ENCODE data around the gene C1QTNF8. TPM values are rescaled to one million over a fixed set of nuclear protein-coding genes. Genes with fewer than 3 reads are reported as not detected.

Gene C1QTNF8
- total RNA-seq, 1 experiment from 2014 or later: not detected

GRCh38 chr16:1045310-1045992 is 50.6 kb downstream of the C1QTNF8 start:
- DNase-seq (ENCODE audit: low read depth): no peak

- DNase-seq (ENCODE audit: low read depth): no peak
Observed at GRCh38 chr16:1044460-1045309, 51.4 kb downstream of the C1QTNF8 start.

- no peak for DNase-seq (ENCODE audit: low read depth)
Observed at GRCh38 chr16:1043881-1044451, 52.1 kb downstream of the C1QTNF8 start.

GRCh38 chr16:1042866-1043265 is 53.2 kb downstream of the C1QTNF8 start:
- no peak for DNase-seq (ENCODE audit: low read depth)

GRCh38 chr16:1042049-1042744 is 53.8 kb downstream of the C1QTNF8 start:
- DNase-seq (ENCODE audit: low read depth): no peak

- DNase-seq (ENCODE audit: low read depth): no peak
Observed at GRCh38 chr16:1040346-1040745, 55.7 kb downstream of the C1QTNF8 start.

- no peak for DNase-seq (ENCODE audit: low read depth)
Observed at GRCh38 chr16:1039762-1040161, 56.3 kb downstream of the C1QTNF8 start.

GRCh38 chr16:1038932-1039331 is 57.1 kb downstream of the C1QTNF8 start:
- no peak for DNase-seq (ENCODE audit: low read depth)

Other genes starting within 250 kb of the C1QTNF8 start
- gene LMF1, start 125.3 kb downstream of the C1QTNF8 start, total RNA-seq (2014; rRNA removed; shearing (Covaris generic)): 16.0 and 20.4 TPM in 2 replicates
- 0.10 TPM in 1 of 2 replicates, not detected in the other for gene SOX8, start 114.5 kb downstream of the C1QTNF8 start, total RNA-seq (2014; rRNA removed; shearing (Covaris generic))
- gene SSTR5, start 23.5 kb downstream of the C1QTNF8 start, total RNA-seq (2014; rRNA removed; shearing (Covaris generic)): not detected in 2 replicates
- not detected in 2 replicates for gene CACNA1H, start 56.9 kb upstream of the C1QTNF8 start, total RNA-seq (2014; rRNA removed; shearing (Covaris generic))
- 0.24 TPM in 1 of 2 replicates, not detected in the other for gene TPSG1, start 129.0 kb upstream of the C1QTNF8 start, total RNA-seq (2014; rRNA removed; shearing (Covaris generic))
- not detected in 2 replicates for gene TPSB2, start 133.9 kb upstream of the C1QTNF8 start, total RNA-seq (2014; rRNA removed; shearing (Covaris generic))
- 0.39 and 0.72 TPM in 2 replicates for gene TPSAB1, start 144.5 kb upstream of the C1QTNF8 start, total RNA-seq (2014; rRNA removed; shearing (Covaris generic))
- not detected in 2 replicates for gene TPSD1, start 159.8 kb upstream of the C1QTNF8 start, total RNA-seq (2014; rRNA removed; shearing (Covaris generic))
- 50.4 and 53.6 TPM in 2 replicates for gene UBE2I, start 213.4 kb upstream of the C1QTNF8 start, total RNA-seq (2014; rRNA removed; shearing (Covaris generic))
- 1.2 and 2.4 TPM in 2 replicates for gene BAIAP3, start 237.4 kb upstream of the C1QTNF8 start, total RNA-seq (2014; rRNA removed; shearing (Covaris generic))